Inflammatory macrophage (primary cell): Measurements from ENCODE around the gene NOS2.
A peak's percentile ranks its signal among the peaks of the same experiment; 100 is the strongest.

Experiments used
- DNase-seq, 2 donors: peaks; one replicate each; pipeline ENCODE4 v3.0.0-alpha.2; 2020 to 2022

The NOS2 gene

DNA sequence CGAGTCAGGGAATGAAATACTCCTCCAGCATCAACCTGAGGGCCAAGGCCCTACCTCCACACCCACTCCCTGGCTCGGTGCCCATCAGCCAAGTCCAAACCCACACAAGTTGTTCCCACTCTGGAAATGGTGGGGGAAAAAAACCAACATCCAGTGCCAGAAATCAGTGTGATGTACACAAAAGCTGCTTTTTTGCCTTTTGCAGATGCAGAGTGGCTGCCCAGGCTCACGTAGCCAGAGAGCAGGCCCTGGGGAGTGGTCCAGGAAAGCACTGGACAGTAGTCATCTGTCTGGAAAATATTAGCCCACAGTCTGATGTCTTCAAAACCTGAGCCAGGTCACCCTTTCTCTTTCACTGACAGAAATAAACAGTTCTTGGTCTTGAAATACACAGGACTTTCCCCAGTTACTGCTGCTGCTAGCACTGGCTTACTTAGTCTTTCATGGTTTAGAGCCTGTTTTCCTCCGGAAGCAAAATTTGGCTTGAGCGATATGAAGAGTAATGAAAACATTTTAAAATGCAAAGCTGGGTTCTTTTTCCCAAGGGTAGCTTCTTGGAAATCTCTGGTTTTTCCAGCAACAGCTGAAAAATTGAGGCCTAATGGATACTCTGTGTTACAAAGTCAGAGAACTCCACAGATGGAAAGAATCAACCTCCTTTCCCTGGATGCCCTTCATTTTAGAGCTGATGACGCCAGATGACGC, 18.2 kb upstream of the NOS2 start:
- no peak for DNase-seq

DNA sequence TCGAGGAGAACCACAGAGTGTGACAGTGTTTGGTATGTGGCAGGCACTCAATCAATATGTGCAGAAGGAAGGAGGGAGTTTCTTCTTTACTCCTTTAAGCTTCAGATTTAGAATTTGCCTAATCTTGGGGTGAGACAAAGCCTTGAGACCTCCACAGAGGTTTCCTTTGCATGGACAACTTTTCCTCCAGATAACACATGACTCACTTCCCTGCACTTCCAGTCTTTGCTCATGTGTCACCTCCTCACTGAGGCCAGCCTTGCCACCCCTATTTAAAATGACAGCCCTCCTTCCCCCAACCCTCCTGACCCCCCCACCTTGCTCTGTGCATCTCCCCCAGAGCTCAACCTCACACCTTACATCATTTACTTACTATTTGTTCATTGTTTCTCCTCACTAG, 17.4 kb upstream of the NOS2 start:
- no peak for DNase-seq

DNA sequence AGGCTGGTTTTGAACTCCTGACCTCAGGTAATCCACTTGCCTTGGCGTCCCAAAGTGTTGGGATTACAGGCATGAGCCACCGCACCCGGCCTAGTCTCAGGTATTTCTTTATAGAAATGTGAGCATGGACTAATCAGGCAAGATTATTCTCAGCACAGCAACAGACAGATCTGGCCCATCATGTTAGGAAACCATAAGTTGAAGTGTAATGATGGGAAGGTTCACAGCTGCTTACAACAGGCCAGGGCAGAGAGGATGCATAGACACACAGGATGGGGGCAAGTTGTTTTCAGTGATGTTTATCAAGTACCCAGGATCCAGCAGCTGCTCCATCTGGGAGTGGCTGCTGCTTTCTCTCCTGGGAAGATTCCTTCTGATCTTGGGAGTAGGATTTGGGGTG, 16.6 kb upstream of the NOS2 start:
- no peak for DNase-seq

DNA sequence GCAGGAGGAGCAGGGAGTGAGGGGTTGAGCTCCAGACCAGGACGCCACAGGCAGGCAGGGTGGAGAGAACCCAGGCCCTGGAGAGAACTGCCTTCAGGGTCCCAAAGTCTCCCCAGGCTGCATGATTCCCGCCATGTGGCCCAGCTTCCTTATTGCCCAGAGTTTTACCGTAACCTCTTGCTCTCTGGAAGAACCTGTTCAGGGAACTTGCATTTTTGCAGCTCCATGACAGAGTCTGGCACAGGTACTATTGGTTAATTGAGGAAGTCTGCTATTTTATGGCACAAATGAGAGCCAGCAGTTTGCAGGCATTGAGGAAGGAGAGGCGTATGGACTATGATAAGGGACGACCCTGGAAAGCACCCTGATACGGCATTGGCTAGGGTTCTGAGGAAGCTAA, 11.6 kb upstream of the NOS2 start:
- DNase-seq, result no peak

DNA sequence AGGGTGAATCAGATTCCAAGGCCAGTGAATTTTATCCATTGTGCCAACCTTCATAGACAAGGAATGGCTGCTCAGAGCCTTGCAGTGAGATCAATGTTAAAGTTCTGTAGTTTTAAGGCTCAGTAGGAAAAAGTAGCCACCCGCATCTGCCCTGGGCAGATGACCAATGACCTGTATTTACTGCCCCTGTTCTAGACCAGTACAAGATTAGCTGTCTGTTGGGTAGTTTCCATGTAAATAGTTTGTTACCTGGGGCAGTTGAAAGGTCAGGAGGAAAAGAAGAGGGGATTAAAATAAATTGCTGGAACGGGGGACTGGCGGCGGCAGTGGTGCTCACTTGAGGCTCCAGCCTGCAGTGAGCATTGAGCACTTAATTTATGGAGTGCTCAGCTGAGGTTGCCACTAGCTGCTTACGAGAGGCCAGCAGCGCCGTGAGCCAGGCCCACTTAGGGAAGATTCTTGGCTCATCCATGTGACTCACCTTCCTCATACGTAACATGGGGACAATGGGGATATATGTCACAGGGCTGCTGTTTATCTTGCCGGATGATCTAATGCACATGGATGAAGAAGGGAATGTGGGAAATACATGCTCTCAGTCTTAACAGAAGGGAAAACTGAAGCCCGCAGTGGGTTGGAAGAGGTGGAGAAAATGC, 10.7 kb upstream of the NOS2 start:
- no peak for DNase-seq

DNA sequence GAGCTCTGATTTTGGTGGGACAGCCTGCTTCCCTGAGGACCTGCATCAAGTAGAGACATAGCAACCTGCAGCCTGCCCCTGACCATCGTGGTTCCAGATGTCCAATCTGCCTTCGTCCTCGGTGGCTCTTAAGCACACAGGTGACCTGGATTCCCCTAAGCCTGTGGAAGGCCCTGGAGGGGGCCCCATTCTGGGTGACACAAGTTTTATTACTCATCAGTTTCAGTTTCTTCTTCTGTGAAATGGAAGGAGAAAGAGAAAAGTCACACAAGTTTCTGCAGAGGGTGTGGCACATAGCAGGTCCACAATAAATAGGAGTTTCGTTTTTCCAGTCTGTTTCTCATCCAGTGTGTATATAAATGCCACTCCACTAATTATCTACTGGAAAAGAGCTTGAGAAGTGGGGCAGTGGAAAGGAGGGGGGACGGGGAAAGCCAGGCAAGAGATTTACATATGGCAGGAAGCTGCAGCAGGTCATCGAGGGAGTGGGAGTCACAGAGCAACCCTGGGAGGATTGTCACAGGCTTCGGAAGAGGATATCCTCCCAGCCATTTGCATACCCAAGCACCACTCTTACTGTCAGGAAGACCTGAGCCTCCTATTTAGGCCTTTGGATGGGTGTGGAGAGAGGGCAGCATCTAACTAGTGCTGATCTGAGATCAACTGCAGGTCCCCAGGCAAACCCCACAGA, 10.0 kb upstream of the NOS2 start:
- no peak for DNase-seq

DNA sequence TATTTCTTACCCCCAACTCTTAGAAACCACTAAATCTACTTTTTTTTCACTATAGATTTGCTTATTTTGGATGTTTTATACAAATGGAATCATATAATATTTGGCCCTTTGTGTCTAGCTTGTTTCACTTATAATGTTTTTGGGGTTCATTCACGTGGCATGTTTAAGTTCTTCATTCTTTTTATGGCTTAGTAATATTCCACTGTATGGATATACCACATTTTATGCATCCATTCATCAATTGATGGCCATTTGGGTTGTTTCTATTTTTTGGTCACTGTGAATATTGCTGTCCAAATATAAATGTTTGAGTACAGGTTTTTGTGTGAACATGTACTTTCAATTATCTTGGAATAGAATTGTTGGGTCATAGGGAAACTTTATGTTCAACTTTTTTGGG, 9.2 kb upstream of the NOS2 start:
- DNase-seq, result no peak

DNA sequence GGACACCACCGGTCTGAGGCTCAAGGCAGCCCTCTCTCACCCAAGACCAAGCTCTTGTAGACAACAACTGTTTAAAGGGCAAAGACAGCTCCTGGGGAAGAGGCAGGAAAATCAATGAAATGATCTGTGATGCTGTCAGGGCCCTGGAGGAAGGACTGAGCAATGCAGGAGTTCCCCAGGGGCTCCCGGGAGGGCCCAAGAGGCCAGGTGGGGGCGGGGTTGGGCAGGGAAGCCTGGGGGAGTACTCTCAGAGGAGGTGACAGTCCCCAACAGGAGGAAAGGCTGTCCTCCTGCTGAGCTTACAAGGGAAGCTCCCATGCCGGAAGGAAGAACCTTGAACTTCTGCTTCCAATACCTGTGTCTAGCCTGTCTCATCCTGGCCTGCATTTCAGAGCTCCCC, 8.3 kb upstream of the NOS2 start:
- no peak for DNase-seq

DNA sequence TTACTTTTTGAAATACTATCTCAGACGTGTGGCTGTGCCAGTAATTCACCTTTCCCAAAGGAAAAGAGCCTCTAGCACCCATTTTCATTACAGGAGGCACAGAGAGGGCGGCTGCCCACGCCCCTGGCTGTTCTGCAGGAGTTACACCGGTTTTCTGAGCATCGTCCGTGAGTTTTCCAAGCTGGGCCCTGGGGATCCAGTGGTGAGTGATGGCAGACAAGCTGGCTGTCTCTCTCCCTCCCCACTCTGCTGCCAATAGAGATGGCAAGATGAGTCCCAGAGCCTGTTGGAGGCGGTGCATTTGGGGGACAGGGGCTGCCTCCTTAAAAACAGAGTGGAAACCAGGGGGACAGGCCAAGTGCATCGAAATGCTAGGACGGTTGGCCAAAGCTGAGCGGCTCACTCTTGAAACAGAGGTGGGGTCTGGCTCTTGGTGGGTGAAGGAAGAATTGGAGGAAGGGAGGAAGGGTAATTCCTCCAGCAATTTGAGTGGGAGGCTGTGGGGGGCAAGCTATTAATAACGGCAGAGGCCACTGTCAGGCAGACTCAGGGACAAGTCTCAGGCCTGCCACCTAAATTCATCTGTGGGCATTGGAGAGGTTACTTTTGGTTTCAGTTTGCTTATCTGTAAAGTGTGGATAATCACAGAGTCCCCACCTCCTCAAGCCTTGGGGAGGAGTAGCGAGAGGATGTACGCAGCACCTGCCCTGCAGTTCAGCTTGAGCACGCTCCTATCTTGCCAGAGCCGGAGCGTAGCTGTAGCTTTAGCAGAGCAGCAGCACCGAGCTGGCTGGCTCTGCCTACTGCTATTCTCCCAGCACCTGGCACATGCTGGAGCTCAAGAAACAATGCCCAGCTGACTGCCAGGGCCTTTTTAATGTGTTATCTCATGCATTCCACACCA, 7.5 kb upstream of the NOS2 start:
- no peak for DNase-seq

DNA sequence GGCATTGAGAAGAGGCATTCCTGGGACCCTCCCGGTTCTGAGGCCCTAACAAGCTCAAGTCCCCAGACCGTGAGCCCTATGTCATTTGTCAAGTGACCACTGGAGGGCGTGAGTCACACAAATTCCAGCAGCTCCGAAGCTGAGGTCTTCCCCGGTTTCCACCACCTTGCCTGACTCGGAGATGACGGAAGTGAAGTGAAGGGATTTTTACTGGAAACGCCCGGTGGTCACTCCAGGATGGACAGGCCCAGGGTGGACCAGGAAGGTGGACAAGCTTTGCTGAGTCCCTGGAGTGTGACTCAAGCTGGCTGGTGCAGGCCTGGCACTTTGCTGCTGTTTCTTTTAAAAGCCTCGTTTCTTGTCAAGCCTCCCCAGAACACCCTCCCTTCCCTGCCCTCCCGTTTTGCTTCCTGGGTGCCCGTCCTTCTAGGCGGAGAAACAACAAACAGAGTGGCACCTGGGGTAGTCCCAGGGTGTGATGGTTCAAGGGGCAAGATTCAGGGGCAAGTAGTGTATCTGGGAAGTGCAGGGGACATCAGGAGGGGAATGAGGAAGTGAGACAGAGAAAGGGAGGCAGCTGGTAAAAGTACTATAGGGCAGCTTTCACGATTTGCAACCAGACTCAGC, 5.3 kb upstream of the NOS2 start:
- peak; percentile 84 for DNase-seq

DNA sequence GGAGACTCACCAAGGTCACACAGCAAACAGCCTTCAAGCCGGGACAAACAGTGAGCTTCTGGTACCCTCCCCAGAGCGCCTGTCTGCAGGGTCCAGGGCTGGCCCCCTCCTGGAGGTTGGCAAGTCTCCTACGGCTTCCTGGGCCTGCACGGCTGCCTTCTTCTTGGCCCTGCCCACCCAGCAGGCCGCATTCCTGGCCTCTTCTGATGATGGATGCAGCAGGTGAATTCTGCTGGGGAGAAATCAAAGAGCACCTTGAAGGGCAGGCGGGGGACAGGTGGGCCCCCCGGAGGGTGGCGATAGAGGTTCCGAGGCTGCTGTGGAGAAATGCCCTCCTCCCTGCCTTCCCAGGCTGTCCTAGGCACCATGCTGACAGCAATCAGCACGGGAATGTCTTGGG, 3.8 kb upstream of the NOS2 start:
- DNase-seq, result no peak

DNA sequence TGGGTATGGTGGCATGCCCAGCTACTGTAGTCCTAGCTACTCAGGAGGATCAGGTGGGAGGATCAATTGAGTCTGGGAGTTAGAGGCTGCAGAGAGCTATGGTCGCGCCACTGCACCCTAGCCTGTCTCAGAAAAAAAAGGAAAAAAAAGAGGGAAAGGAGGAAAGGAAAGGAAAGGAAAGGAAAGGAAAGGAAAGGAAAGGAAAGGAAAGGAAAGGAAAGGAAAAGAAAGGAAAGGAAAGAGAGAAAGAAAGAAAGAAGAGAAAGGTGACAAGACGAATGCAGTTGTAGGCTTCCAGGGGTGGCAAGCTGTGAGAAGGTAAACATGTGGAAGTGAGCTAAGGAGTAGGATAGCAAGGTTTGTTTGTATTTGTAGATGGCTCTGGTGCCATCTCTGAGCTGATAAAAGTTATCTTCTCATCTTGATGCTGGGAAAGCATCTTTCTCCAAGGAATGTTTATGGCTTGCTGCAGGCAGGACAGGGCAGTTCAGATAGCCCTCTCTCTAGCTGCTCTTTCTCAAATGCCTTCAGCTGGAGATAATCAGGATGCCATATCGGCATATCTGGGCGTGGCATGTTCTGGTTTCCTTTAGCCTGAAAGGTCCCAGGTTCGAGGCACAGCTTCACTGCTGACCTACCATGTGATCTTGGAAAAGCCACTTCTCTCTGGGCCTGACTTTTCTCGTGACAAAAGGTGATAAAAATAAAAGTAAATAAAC, 2.8 kb upstream of the NOS2 start:
- DNase-seq, result no peak

DNA sequence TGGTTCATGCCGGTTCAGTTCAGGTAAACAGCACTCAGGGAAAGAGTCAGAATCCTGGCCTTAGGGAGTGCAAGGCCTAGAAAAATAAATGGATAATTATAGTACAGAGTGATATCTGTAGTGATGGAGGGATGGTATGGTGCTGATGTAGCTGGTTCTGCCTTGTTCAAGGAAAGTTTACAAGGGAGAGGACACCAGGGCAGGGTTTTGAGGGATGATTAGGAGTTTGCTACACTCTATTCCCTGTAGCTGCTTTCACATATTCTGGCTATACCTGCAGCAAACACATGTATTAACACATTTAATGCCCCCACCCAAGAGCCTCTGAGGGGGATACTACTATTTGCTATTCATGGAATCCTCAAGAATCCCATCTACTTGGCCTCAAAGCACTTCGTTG, 1.7 kb upstream of the NOS2 start:
- DNase-seq, result no peak

DNA sequence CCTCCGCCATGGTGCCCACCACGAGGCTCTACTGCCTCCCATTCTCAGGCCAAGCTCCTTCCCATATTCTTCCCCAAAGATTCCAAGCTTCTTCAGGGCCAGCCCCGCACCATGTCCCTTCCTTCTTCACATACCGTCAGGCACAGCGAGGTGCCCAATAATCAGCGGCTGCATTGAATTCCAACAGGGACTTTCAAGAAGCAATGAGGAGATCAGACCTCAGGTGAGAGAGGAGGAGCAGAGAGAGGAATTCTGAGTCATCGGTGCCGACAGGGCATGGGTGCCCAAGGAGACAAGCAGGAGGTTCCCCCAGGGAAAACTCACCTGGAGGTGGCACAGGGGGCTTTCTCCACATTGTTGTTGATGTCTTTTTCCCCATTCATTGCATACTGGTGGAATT, 2.0 kb downstream of the NOS2 start:
- no peak for DNase-seq

DNA sequence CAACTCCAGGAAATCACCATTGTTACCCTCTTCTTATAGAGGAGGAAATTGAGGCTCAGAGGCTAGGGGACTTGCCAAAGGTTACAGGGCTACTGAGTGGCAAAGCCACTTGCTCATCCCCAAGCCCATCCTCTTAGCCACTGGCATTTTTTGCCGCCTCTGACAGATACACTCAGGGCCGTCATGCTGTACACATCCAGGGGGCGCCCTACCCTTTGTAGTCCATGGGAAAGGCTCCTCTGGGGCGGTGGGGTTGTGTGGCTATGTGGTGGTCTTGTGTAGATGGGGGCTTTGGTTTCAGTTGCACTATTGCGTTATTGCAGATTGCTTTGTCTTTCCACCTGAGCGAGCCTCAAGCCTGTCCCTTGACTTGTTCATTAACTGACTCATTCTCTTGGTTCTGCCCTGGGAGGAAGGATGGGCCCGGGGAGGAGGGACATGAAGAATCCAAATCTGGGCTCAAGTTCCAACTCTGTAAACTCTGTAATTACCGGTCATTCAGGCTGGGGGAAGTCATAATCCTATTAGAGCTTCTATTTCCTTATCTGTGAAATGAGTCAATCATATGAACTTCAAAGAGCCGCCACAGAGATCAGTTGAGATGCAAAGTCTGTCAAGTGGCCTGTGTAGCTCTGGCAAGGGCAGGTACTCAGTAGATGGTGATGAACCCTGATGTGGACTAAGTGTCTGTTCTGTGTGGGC, 2.8 kb downstream of the NOS2 start:
- no peak for DNase-seq

DNA sequence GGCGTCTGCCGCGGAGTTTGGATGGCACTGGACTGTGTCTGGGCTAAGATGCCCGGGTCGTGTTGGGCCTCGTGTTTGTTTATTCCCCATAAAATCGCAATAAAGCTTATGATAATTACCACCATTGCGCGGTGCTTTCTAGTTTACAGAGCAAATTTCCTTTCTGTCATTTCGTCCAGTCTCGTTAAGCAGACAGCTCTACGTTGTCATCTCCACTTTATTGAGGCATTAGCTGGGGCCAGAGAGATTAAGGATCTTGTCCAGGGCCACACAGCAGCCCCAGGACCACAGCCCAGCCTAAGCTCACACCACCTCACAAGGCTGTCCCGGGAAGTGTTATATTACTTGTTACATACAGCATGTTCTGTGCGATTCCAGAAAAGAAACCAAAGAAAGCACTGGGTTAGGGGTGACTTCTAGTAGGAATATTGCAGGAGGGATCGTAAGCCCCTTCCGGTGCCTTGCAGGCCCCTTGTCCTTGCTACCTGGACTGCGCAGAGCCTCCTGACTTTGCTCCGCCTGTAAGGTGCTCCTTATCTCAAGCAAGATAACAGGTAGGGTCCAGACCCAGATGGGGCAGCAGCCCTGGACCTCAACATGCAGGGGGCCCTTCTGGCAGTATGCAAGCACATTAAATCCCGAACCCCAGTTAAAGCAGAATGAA, 6.3 kb downstream of the NOS2 start:
- no peak for DNase-seq

DNA sequence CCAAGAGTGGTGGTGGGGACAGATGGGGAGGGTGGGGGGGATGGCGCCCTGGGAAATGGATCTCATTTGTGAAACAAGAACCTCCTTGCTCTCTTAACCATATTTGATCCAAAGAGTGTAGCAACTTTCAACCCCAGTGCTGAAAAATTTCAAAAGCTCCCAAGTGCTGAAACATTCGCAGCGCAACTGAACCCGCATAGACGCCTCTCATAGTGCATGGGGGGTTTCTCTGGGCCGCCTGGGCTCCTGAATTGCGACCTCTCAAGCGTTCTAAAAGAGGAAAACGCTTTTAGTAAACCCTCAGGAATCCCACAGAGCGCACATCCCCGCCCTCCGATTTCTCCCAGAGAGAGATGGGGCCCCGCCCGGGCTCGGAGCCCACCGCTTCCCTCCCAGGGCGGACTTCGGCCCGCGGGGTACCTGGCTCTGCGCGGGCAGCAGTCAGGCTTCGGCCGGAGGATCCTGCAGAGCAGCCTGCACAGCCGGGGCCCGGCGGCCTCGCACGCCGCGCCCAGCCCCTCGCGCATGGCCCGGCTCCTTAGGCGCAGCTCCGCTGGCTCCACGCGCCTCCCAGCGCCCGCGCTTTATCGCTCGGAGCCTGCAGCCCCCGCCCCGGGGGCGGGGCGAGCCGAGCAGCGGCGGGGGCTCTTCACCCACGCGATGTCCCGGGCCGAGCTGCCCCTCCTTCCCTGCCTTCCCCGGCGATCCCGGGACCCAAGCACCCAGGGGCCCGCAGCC, 7.0 kb downstream of the NOS2 start:
- no peak for DNase-seq

DNA sequence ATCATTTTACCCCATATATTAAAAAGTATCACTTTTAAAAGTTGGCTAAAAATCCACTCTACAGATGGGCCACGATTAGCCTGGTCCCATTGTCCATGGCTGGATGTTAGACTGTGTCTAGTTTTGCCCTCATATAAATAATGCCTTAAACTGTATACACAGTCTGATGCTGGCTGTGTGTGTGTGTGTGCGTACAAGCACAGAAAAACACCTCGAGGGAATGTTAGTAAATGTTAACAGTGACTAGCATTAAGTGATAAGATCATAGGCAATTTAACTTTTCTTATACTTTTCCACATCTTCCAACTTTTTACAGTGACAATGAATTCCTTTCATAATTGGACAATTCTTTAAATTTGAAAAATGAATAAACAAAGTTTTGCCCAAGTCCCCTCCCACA, 8.2 kb downstream of the NOS2 start:
- no peak for DNase-seq

DNA sequence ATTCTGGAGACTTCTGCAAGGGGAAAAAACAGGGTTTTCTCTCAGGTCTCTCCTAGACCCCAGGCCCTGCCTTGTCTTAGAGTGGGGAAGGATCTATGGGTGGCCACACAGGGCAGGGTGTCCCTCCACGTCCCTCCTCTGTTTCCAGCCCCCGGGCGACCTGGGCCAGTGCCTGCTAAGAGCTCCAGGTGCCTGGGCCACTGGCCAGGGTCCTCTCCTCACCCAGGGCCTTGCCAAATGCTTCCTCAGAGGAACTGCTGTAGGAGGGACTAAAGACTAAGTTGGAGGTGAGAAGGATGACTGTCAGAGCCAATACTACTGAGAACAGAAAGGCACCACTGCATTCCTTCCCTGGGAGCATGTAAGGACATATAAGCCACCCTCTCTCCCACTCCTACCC, 11.4 kb downstream of the NOS2 start:
- DNase-seq, result no peak
